GM19438 (cell line): ENCODE data around the gene MIPEP.

Experiments
- ATAC-seq: cut with Tn5 transposase; IDR thresholded peaks from one replicate; pipeline ENCODE4 v1.9.1; 2021; ENCODE audit warnings: low read depth; ENCODE audit not compliant: unreplicated experiment

The MIPEP gene

DNA sequence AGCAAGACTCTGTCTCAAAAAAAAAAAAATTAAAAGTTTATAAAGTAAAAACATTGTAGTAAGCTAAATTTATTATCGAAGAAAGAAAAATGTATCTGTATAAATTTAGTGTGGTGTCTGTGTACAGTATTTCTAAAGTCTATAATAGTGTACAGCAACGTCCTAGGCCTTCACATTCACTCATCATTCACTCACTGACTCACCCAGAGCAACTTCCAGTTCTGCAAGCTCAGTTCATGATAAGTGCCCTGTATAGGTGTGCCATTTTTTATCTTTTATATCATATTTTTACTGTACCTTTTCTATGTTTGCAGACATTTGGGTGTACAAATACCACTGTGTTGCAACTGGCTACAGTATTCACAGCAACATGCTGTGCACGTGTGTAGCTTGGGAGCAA is 200.9 kb downstream of the MIPEP start:
- no peak for ATAC-seq

DNA sequence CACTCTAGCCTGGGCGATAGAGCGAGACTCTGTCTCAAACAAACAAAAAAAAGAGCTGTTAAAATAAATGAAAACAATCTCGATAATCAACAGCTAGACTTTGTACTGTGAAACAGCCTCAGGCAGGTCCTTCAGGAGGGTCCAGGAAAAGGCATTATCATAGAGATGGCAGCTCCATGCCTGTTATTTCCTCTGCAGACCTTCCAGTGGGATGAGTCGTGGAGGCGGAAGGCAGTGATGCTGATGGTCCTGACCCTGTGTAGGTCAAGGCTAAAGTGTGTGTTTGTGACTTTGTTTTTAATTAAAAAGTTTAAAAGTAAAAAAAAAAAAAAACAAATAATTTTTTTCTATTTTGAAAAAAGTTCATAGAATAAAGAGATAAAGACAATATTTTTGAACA is 201.6 kb downstream of the MIPEP start:
- no peak for ATAC-seq

DNA sequence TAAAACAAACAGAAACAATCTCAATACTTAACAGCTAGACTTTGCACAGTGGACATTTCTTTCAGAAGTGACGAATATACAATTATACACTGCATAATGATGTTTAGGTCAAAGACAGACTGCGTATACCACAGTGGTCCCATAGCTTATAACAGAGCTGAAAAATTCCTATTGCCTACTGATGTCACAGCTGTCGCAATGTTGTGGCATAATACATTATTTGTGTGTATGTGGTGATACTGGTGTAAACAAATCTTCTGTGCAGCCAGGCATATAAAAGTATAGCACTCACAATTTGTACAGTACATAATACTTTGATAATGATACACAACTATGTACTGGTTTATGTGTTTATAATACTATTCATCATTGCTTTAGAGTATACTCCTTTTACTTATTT is 202.3 kb downstream of the MIPEP start:
- ATAC-seq: no peak

- ATAC-seq: no peak
These were observed 203.8 kb downstream of the MIPEP start for GRCh38 chr13:23685416-23685815.

DNA sequence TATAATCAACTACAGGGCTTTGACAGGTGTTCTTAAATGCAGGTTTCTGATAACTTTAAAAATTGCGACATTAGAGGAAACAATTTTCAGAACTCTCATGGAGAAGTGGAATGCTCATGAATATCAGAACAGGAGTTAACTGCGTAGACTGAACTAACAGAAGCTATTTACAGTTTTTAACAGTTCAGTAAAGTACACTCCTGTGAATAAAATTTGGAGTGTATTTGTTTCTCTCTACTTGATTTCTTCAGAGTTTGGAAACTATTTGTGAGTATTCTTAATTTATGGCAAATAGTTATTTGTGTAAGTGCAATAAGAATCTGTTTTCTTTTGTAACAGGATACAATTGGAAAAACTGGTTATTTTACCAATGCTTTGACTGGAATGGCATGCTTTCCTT is 204.6 kb downstream of the MIPEP start:
- no peak for ATAC-seq

- no peak for ATAC-seq
These were observed 206.1 kb downstream of the MIPEP start for GRCh38 chr13:23683084-23683483.

DNA sequence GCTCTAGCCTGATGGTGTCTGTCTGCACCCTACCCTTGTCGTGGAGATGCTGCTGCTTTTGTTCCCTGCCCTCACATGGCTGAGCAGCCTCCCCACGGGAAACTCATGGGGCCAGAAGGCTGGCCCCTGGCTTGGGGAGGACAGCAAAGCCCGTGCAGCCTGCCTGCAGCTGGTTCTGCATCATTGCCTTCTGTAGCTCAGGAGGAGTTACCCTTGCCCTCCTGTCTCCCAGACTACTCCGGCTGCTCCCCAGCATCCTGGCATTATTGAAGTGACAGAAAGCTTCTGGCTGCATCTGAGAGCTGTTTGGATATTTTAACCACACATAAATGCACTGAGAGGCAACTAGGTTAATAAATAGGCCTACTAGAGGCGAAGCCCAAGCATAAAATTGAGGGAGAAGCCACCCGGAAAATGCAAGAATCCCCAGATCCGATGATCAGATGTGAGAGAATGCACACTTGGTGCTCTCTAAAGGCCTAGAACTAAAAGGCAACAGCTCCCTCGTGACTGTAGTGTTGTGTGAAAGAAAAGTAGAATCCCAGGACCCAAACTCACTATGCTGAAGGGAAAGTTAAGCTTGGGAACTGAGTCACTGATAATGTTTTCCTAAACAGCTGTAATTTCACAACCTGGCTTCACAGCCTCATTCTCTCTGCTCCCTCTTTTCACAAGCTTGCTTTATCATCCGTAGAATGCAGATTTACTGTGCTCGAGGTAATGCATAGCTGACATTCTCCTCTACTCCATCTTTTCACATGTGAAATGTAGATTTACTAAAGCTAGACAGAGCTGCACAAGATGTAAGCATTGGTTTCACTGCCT is 208.1 kb downstream of the MIPEP start:
- ATAC-seq: no peak
